Retinal pigment epithelial cell (primary cell): ENCODE results near the gene HADHA.

ENCODE experiments used
- DNase-seq: peaks from one replicate; pipeline ENCODE4 v3.0.0-alpha.2; 2010; ENCODE audit warnings: low read depth
- H3K4me3 ChIP-seq: 2 replicates; pipeline ENCODE4 v1.5.1; 2011; ENCODE audit warnings: mild to moderate bottlenecking, low read length, control low read depth, moderate library complexity
- TF ChIP-seq, protein P1 (sequence below): conservative IDR thresholded peaks from 2 replicates; pipeline ENCODE4 v1.5.1; 2011; ENCODE audit warnings: low read depth, low read length, control low read depth, inconsistent platforms

HADHA gene

DNA sequence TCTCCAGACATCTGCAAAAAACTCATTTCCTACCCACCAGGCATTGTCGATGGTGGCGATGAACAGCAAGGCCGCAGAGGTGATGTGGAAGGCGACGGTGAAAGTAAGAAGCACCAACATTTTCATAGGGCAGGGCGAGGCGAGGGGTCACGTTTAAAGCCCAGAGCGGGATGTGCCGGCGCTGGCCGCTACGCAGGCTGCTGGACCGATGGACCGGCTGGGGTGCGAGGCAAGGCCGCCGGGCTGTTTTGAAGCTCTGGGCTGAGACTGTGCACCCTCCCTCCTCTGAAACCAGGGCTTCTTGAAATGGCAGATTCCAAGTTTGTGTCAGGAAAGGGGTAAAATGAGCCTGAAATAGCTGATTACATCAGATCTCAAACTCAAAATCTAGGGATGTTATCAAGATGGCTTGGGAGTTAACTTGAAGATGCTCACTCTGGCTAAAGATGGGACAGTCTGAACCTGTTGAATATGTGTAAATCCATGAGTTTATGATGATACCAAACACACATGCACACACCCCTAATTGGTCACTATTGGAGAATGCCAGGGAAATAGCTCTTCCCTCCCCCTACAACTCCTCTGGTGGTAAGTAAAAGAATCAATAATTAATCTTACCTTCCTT is 103.2 kb downstream of the HADHA start:
- H3K4me3 ChIP-seq: no peak overlapping the region
- no peak for DNase-seq
- TF ChIP-seq, protein P1, sequence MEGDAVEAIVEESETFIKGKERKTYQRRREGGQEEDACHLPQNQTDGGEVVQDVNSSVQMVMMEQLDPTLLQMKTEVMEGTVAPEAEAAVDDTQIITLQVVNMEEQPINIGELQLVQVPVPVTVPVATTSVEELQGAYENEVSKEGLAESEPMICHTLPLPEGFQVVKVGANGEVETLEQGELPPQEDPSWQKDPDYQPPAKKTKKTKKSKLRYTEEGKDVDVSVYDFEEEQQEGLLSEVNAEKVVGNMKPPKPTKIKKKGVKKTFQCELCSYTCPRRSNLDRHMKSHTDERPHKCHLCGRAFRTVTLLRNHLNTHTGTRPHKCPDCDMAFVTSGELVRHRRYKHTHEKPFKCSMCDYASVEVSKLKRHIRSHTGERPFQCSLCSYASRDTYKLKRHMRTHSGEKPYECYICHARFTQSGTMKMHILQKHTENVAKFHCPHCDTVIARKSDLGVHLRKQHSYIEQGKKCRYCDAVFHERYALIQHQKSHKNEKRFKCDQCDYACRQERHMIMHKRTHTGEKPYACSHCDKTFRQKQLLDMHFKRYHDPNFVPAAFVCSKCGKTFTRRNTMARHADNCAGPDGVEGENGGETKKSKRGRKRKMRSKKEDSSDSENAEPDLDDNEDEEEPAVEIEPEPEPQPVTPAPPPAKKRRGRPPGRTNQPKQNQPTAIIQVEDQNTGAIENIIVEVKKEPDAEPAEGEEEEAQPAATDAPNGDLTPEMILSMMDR: no peak
